HG03064 (cell line): ENCODE measurements around the gene MB21D2.

ENCODE experiments used
- ATAC-seq: cut with Tn5 transposase; IDR thresholded peaks from one replicate; pipeline ENCODE4 v1.9.1; 2021; ENCODE audit warnings: low read depth; ENCODE audit not compliant: unreplicated experiment

Gene MB21D2

DNA sequence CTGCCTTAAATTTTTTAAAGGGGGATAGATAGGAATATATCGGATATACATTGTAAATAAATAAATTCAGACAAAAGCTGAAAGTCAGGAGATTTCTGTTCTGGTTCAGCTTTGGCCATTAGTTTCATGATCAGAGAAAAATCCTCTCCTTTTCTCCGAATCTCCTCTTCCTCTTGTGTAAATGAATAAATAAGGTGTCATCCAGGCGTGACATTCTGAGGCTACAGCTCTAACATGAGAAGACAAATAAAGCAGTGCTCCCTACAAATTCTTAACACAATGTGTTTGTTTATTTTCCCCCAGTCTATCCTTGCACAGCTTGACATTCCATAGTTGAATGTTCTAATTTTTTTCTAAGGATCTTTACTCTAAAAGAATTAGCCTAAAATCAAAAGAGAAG, 9.4 kb upstream of the MB21D2 start:
- no peak for ATAC-seq

GRCh38 chr3:192923731-192924130, 6.1 kb upstream of the MB21D2 start:
- no peak for ATAC-seq

DNA sequence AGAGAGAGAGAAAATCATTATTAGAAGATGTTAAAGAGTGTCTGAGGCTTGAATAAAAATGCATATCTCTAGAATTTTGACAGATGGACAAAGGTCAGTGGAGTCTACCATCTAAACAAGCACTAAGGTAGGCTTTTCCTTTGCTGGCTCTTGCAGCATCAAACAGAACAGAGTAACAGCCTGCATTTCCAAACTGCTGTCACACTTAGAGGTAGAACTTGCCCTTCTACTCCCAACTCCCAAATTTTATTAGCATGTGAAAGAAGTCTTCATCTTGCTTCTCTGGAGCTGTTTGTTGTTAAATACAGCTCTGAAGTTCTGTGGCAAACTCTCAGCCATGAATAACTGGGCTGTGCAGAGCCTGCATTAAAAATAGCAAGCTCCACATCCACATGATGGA, 4.1 kb upstream of the MB21D2 start:
- no peak for ATAC-seq

- ATAC-seq = no peak
Measured at GRCh38 chr3:192920411-192920810, 2.8 kb upstream of the MB21D2 start.

DNA sequence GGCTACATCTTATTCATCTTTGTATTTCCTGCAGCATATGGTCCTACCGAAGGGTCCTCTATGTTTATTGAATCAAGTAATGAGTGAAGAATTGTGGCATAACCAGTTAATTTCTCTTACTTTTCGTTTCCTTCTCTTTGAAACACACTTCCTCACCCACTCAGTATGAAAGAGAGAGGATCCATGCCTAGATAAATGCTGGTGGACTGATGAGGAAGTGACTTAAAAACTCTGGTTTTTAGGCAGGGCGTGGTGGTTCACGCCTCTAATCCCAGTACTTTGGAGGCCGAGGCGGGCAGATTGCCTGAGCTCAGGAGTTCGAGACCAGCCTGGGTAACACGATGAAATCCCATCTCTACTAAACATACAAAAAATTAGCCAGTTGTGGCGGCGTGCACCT, 2.2 kb upstream of the MB21D2 start:
- ATAC-seq = no peak

DNA sequence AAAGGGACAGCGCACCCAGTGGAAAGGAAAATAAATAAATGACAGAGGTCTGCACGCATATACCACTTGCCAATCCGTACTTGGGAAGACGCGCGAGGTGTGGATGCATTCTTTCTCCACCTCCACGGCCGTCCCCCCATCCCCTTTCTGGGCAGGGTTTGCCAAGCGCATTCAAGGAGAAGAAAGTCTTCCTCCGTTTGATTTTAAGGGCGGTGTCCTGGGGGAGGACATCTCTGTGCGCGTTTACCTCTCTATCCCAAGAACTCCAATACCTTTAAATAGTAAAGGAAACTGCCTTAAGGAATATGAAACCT, 576 bp upstream of the MB21D2 start:
- no peak for ATAC-seq

DNA sequence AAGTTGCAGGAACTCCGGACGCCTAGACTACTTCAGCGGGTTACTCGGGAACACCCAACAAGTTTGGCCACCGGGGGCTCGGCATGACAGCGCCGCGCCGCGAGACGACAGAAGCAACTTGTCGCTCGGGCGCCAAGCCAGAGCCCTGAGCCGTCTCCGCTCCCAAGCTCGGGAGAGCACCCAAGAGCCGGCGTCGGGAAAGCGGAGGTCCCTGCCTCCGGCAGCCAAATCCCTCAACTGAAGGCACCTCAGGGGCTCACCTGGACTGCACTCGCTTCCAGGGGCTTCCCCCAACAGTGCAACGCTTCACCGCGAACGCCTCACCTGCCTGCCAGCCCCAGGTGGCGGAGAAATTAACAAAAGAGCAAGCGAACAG, 640 bp downstream of the MB21D2 start:
- no peak for ATAC-seq

DNA sequence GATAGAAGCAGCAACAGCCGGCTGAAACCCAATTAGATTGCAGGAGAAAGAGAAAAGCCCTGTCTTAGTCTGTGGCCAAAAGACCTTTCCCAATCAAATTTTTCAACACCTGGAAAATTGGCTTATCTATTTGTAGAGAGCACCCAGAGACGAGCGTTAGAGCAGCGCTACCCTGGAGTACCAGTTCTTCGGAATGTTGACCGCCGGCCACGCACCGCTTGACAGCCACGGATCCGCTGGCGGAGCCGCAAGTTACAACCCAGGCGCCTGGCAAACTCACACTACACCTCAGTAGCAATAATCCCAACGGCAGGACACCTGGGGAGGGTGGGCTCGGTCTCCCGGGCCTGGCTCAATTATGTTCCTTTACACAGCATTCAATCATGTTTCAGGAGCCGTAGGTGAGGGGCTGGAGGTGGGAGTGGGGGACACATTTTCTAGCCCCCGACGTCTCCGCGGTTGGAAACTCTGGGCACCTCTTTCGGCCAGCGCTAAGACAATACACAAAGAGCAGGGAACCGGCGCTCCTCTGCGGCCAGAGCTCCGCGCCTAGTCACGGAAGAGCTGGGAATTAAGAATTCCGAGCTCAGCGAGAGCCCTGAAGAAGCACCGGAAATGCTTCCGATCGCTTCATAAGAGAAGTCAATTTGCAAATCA, 1.2 kb downstream of the MB21D2 start:
- ATAC-seq = no peak

DNA sequence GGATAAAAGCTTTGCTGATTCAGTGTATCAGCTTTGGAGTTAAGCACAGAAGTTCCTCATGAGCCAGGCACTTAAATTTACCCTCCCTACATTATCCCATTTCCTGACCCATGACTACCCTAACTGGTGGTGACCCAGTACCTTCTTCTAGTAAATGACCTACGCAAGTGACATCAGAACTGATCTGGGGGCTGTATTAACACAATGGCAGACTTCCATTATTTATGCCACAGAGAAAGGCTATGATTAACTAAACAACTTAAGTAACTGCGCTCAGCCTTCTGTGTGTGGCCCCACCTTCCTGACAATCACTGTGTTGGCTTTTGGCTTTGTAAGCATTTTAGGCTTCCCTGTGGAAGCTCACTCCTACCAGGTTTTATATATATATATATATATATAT, 1.9 kb downstream of the MB21D2 start:
- ATAC-seq = no peak

DNA sequence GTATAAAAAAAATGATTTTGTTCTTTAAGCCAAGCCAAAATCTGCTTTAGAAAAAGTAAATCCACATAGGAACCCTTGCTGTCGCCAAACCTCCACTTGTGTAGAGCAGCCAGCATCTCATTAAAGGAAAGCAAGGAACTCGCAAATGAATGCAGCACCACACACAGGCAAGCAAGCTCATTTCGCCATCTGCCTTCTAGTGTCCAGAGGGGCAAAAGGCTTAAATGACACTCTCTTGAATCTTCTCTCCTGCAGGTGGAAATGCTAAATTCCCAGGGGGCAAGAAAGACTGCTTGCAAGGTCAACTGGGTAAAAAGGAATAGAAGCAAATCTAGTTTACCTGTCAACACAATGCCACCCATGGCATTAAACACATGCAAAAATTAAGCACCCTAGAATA, 2.4 kb downstream of the MB21D2 start:
- ATAC-seq = no peak

GRCh38 chr3:192914848-192915247, 2.8 kb downstream of the MB21D2 start:
- ATAC-seq = no peak

DNA sequence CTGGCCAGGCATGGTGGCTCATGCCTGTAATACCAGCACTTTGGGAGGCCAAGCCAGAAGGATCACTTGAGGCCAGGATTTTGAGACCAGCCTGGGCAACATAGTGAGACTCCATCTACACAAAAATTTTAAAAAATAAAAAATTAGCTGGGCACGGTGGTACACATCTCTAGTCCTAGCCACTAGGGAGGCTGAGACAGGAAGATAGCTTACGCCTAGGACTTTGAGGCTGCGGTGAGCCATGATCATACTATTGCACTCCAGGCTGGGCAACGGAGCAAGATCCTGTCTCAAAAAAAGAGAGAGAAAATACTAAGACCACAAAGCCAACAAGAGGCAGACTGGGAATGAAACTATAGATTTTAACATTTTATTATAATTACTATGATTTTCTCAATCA, 4.1 kb downstream of the MB21D2 start:
- ATAC-seq = no peak

DNA sequence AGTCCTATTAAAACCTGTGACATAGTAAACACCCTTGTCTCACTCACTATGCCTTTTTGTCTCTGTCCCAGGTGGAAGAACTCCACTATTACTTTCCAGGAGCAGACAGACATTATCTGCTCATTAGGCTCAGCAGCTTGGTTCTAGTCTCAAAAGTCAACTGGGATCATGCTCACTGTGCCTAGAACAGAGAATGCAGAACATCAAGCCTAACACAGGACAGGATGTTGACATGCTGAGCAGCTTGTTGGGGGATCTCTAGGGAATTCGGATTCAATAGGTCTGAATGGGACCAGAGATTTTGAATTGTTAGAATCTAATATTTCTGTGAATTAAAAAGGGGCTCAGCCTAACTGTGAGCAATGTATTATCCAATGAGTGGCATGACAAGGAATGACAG, 6.4 kb downstream of the MB21D2 start:
- no peak for ATAC-seq

GRCh38 chr3:192907784-192908183, 9.9 kb downstream of the MB21D2 start:
- no peak for ATAC-seq

GRCh38 chr3:192906940-192907339, 10.7 kb downstream of the MB21D2 start:
- ATAC-seq = no peak

- ATAC-seq = no peak
Measured at GRCh38 chr3:192905980-192906678, 11.5 kb downstream of the MB21D2 start.

- no peak for ATAC-seq
Measured at GRCh38 chr3:192904632-192905289, 12.9 kb downstream of the MB21D2 start.

DNA sequence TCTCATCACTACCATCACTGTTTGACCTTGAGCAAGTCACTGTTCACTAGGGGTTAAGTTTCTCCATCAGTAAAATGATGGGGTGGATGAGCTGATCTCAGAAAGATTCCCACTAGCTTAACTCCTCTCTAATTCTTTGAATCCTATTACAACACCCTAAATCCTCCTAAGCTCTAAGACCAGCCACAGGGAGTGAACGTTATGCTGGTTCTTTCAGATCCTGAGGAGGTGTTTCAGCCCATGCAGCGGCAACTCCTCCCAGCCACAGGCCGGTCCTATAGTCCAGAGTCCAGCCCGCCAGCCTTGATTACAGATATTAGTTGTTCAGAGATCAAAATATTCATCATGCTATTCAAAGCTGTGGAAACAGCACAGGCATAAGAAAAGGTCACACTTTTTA, 15.1 kb downstream of the MB21D2 start:
- ATAC-seq = no peak

GRCh38 chr3:192901435-192901834, 16.2 kb downstream of the MB21D2 start:
- ATAC-seq = no peak

DNA sequence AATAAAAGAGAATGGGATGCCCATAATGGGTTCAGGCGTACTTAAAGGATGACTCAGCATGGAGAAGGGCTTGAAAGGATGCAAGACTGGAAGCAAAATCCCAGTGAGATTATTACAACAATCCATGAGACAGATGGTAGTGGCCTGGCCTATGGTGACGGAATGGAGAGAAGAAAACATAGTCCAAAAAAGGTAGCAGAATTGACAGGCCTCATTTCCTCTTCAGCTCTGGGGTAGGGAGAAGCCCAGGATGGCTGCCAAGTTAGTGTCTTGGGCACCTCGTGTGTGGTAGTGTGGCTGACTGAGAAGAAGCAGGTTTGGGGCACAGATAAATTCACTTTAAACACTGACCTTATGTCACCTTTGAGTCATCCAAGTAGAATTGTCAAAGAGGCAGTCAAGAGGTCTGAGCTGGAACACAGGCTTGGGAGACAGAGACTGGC, 18.1 kb downstream of the MB21D2 start:
- no peak for ATAC-seq

DNA sequence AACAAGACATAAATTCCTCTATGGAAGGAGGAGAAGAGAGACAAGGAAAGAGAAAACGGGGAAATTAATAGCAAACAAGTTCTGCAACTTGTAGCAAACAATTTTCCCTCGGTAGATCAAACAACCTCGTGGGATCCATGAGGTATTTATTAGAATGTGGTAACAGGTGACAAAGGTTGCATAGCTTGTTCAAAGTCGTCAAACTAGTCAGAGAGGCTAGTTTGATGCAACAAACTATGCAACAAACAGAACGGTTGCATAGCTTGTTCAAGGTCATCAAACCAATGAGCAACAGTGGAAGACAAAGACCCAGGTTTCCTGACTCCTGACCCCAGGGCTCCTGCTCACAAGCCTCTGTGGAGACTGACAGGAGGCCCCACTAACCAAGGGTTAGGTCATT, 20.7 kb downstream of the MB21D2 start:
- no peak for ATAC-seq

DNA sequence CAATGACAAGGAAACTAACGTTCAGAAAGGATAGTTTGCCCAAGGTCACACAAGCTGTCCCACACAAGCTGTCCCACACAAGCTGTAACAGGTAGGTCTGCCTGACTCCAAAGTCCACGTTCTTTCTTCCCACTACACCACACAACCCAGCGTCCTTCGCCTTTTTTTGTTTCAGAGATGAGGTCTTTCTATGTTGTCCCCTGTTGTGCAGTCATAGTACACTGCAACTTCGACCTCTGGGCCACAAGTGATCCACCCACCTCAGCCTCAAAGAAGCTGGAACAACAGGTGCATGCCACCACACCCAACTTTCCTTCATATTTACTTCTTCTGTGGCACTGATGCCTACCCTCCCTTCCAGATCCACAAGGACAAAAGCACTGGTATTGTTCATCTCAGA, 21.4 kb downstream of the MB21D2 start:
- no peak for ATAC-seq
